Stomach (tissue), 4 donors: ENCODE measurements around the gene M1AP.

ENCODE experiments used
- CTCF ChIP-seq, 7 experiments: fragments of 450-650 bp in 4 of 7; fragments of 200-600 bp in 3 of 7; sonication (generic) in 3 of 7; IDR thresholded peaks; one replicate each; pipeline ENCODE4 v1.5.1; 2016 to 2019; ENCODE audit warnings: antibody characterized with exemption in 7 of 7, control low read depth in 2 of 7, mild to moderate bottlenecking in 1 of 7
- POLR2A ChIP-seq, 4 donors: fragments of 450-650 bp; IDR thresholded peaks; one replicate each; pipeline ENCODE4 v1.6.1; 2016; ENCODE audit warnings: antibody characterized with exemption in 4 of 4, control low read depth in 2 of 4, mild to moderate bottlenecking in 1 of 4, moderate library complexity in 1 of 4
- POLR2AphosphoS5 ChIP-seq, 3 donors: sonication (generic); formaldehyde crosslinking; IDR thresholded peaks; one replicate each; pipeline ENCODE4 v1.6.1; 2016; ENCODE audit warnings: antibody characterized with exemption in 3 of 3

GRCh38 chr2:74646201-74646600 is 1.9 kb downstream of the M1AP start:
- TF ChIP-seq POLR2AphosphoS5 (IDR thresholded peaks at IDR 0.05) (no peak), CTCF (IDR thresholded peaks at IDR 0.05) (no peak), POLR2A (IDR thresholded peaks at IDR 0.05) (no peak)
